GM23338 (cell line): ENCODE results near the gene KLK13.

Source experiments
- CREB1 ChIP-seq: fragments of 250-450 bp; sonication (Bioruptor Pico); IDR thresholded peaks from 2 replicates; pipeline ENCODE4 v1.5.0; 2020; ENCODE audit warnings: low read depth, mild to moderate bottlenecking, moderate library complexity
- EZH2 ChIP-seq: fragments of 200-600 bp; sonication (generic); IDR thresholded peaks from one replicate; pipeline ENCODE4 v1.8.0; 2017; ENCODE audit warnings: antibody characterized with exemption, mild to moderate bottlenecking, low read depth; ENCODE audit not compliant: unreplicated experiment
- EZH2phosphoT487 ChIP-seq: fragments of 200-600 bp; sonication (generic); IDR thresholded peaks from one replicate; pipeline ENCODE4 v1.8.1; 2018; ENCODE audit warnings: antibody characterized with exemption; ENCODE audit not compliant: unreplicated experiment
- JUNB ChIP-seq: IDR thresholded peaks from one replicate; pipeline ENCODE4 v1.6.1; 2016; ENCODE audit warnings: antibody characterized with exemption; ENCODE audit not compliant: unreplicated experiment
- POLR2AphosphoS5 ChIP-seq: IDR thresholded peaks from 2 replicates; pipeline ENCODE4 v1.6.1; 2016; ENCODE audit warnings: antibody characterized with exemption, low read depth
- ZNF114 ChIP-seq: fragments of 250-450 bp; sonication (Bioruptor Pico); IDR thresholded peaks from 2 replicates; pipeline ENCODE4 v1.5.0; 2020; ENCODE audit warnings: mild to moderate bottlenecking, moderate library complexity
- ZNF331 ChIP-seq: fragments of 250-450 bp; sonication (Bioruptor Pico); IDR thresholded peaks from 2 replicates; pipeline ENCODE4 v1.5.0; 2020; ENCODE audit warnings: low read depth, mild to moderate bottlenecking, moderate library complexity
- TF ChIP-seq, protein P1 (sequence below), 2 experiments: fragments of 200-600 bp in 1 of 2; sonication (generic) in 1 of 2; conservative IDR thresholded peaks; 2 replicates each; pipeline versions ENCODE4 v1.5.1 to v1.6.1; 2016 to 2017; ENCODE audit warnings: antibody characterized with exemption in 2 of 2, low read depth in 2 of 2, mild to moderate bottlenecking in 2 of 2, moderate library complexity in 1 of 2
- TF ChIP-seq, protein P2 (sequence below): IDR thresholded peaks from one replicate; pipeline ENCODE4 v1.6.1; 2018; ENCODE audit warnings: antibody characterized with exemption; ENCODE audit not compliant: unreplicated experiment
- TF ChIP-seq, protein P3 (sequence below): IDR thresholded peaks from 2 replicates; pipeline ENCODE4 v1.6.1; 2016; ENCODE audit warnings: antibody characterized with exemption

DNA sequence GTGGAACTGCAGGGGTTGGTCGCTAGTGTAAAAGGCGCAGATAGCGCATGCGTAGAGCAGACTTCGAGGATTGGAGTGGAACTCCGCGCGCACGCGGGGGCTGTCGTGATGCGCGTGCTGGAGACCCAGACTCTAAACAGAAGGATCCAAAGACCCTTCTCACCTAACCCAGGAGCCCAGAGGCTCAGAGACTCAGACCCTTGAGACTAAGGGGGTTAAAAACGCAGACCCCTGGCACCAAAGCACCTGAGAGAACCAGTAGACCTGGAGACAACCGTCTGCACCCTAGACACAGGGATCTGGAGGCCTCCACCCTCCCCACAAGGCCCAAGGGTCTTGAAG is 43.9 kb upstream of the KLK13 start:
- TF ChIP-seq, protein P1, sequence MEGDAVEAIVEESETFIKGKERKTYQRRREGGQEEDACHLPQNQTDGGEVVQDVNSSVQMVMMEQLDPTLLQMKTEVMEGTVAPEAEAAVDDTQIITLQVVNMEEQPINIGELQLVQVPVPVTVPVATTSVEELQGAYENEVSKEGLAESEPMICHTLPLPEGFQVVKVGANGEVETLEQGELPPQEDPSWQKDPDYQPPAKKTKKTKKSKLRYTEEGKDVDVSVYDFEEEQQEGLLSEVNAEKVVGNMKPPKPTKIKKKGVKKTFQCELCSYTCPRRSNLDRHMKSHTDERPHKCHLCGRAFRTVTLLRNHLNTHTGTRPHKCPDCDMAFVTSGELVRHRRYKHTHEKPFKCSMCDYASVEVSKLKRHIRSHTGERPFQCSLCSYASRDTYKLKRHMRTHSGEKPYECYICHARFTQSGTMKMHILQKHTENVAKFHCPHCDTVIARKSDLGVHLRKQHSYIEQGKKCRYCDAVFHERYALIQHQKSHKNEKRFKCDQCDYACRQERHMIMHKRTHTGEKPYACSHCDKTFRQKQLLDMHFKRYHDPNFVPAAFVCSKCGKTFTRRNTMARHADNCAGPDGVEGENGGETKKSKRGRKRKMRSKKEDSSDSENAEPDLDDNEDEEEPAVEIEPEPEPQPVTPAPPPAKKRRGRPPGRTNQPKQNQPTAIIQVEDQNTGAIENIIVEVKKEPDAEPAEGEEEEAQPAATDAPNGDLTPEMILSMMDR (conservative IDR thresholded peaks at IDR 0.05; ENCODE audit: low read depth in 2 of 2), result no peak
- TF ChIP-seq JUNB (no peak), ZNF331 (CRISPR knock-in tag) (no peak), POLR2AphosphoS5 (no peak), EZH2 (no peak), CREB1 (CRISPR knock-in tag) (no peak), EZH2phosphoT487 (no peak), ZNF114 (CRISPR knock-in tag) (no peak)
- TF ChIP-seq, protein P2, sequence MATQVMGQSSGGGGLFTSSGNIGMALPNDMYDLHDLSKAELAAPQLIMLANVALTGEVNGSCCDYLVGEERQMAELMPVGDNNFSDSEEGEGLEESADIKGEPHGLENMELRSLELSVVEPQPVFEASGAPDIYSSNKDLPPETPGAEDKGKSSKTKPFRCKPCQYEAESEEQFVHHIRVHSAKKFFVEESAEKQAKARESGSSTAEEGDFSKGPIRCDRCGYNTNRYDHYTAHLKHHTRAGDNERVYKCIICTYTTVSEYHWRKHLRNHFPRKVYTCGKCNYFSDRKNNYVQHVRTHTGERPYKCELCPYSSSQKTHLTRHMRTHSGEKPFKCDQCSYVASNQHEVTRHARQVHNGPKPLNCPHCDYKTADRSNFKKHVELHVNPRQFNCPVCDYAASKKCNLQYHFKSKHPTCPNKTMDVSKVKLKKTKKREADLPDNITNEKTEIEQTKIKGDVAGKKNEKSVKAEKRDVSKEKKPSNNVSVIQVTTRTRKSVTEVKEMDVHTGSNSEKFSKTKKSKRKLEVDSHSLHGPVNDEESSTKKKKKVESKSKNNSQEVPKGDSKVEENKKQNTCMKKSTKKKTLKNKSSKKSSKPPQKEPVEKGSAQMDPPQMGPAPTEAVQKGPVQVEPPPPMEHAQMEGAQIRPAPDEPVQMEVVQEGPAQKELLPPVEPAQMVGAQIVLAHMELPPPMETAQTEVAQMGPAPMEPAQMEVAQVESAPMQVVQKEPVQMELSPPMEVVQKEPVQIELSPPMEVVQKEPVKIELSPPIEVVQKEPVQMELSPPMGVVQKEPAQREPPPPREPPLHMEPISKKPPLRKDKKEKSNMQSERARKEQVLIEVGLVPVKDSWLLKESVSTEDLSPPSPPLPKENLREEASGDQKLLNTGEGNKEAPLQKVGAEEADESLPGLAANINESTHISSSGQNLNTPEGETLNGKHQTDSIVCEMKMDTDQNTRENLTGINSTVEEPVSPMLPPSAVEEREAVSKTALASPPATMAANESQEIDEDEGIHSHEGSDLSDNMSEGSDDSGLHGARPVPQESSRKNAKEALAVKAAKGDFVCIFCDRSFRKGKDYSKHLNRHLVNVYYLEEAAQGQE, result no peak
- TF ChIP-seq, protein P3, sequence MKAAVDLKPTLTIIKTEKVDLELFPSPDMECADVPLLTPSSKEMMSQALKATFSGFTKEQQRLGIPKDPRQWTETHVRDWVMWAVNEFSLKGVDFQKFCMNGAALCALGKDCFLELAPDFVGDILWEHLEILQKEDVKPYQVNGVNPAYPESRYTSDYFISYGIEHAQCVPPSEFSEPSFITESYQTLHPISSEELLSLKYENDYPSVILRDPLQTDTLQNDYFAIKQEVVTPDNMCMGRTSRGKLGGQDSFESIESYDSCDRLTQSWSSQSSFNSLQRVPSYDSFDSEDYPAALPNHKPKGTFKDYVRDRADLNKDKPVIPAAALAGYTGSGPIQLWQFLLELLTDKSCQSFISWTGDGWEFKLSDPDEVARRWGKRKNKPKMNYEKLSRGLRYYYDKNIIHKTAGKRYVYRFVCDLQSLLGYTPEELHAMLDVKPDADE, result no peak
